H4 (cell line): ENCODE data around the gene FBXW4. TPM values are rescaled to one million over a fixed set of nuclear protein-coding genes. Genes with fewer than 3 reads are reported as not detected.

Experiments used
- DNase-seq: peaks from one replicate; pipeline ENCODE4 v3.0.0-alpha.2; 2015; ENCODE audit warnings: low spot score
- total RNA-seq: library from RNA; depleted of rRNA; stranded (reverse); fragments of >200 nt; shearing (Covaris generic); gene quantifications from 2 replicates; pipeline ENCODE4 v1.2.3, GENCODE V29; 2014; rRNA removed

Gene FBXW4
- total RNA-seq, result 7.1 and 7.7 TPM in 2 replicates

DNA sequence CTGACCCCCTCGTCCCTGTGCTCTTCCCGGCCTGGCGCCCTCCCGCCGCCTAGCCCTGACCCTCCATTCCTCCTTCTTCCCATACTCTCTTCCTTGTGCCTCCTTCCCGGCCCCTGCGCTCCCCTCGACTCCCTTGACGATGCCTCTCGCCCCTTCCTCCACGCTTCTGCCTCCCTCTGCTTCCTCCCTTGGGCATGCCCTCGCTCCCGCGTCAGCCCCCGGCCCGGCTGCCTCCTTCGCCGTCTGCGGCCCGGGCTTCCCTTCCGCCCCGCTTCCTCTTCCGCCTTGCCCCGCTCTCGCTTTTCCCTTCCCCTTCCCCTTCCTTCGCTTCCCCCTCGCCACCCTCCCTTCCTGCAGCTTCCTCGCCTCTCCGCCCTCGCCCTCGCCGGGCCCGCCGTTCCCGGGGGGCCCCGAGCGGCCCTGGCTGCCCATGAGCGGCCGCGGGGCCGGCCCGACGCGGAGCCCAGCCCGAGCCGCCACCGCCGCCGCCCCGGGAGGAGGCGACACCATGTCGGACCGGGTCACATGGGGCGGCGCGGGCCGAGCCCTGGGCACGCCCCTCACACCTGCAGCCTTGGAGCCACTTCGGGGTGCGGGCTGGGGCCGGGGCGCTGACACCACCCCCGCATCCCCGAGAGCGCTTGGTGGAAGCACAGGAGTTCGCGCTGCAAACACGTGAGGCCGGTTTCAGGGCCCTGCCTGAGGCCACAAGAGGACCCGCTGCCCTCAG, at the start of gene FBXW4:
TSS of gene FBXW4 (minus strand) at position 497 of the 730 bp plus-strand sequence. CDS start at position 432, 65 bp downstream.
- DNase-seq, result peak; percentile 13

- DNase-seq, result no peak
These were observed 49.3 kb upstream of the FBXW4 start for GRCh38 chr10:101744267-101744666.

DNA sequence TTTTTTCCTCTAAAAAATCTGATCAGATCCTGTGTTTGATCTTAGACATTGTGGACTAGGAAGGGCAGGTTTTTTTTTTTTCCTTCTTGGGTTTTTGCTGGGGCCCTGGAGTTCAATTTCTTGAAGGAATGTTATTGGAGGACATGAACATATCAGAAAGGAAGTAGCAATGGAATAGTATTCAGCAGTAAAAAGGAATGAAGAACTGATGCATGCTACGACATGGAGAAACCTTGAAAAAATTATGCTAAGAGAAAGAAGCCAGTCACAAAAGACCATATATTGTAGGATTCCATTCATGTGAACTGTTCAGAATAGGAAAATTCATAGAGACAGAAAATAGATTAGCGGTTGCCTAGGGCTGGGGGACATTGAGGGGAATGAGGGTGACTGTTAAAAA, 47.0 kb upstream of the FBXW4 start:
- no peak for DNase-seq

GRCh38 chr10:101736666-101737065, 41.7 kb upstream of the FBXW4 start:
- DNase-seq, result no peak

DNA sequence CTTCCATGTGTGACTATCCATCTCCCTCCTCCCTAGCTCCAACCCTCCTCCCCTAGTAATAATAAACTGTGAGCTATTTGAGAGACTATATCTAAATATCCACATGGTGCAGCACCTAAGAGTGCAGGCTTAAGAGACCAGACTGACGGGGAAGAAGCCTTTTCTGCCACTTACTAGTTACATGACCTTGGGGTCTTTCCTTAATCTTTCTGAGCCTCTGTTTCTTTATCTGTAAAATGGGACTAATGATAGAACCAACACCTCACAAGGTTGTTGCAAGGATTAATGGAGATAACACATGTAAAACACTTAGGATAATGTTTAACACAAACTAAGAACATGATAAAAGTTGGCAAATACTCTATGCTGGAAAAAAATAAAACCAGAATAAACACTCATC, 37.1 kb upstream of the FBXW4 start:
- no peak for DNase-seq

- DNase-seq, result no peak
These were observed 31.1 kb upstream of the FBXW4 start for GRCh38 chr10:101726115-101726387.

- no peak for DNase-seq
These were observed 30.5 kb upstream of the FBXW4 start for GRCh38 chr10:101725296-101726114.

DNA sequence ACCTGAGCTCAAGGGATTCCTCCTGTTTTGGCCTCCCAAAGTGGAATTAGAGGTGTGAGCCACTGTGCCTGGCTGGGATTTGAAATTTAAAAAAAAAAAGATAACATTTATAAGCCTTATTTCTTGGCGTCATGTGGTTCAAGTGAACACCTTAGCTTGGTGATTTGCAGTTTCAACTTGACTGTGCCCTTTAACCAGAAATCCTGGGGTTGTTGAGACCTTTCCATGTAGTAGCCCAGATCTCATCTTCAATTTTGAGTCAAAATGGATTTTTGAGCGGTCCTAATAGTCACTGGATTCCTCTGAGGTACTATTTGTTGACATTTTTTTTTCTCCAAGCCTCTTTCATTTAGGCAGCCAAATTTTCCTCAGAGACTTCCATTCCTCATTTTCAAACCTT, 29.5 kb upstream of the FBXW4 start:
- DNase-seq, result no peak

GRCh38 chr10:101723176-101723575, 28.2 kb upstream of the FBXW4 start:
- DNase-seq, result no peak

GRCh38 chr10:101721806-101722205, 26.8 kb upstream of the FBXW4 start:
- no peak for DNase-seq

DNA sequence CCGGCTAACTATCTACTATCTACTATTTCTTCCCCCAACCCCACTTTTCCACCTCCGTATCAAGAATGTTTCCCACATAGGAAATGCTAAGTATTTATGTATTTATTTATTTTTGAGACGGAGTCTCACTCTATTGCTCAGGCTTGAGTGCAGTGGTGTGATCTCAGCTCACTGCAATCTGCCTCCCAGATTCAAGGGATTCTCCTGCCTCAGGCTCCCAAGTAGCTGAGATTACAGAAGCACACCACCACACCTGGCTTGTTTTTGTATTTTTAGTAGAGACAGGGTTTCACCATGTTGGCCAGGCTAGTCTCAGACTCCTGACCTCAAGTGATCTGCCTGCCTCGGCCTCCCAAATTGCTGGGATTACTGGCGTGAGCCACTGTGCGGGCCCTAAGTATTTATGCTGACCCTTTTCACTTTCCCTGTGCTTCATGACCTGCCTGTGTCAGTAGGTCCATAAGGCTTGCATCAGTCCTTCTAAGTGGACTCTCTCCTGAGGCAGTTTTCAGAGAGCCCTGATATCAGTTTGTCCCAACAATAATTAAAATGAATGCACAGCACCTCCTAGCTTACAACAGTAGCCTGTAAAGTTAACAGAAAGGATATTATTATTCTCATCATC, 25.7 kb upstream of the FBXW4 start:
- no peak for DNase-seq

GRCh38 chr10:101718690-101719275, 23.8 kb upstream of the FBXW4 start:
- DNase-seq, result no peak

DNA sequence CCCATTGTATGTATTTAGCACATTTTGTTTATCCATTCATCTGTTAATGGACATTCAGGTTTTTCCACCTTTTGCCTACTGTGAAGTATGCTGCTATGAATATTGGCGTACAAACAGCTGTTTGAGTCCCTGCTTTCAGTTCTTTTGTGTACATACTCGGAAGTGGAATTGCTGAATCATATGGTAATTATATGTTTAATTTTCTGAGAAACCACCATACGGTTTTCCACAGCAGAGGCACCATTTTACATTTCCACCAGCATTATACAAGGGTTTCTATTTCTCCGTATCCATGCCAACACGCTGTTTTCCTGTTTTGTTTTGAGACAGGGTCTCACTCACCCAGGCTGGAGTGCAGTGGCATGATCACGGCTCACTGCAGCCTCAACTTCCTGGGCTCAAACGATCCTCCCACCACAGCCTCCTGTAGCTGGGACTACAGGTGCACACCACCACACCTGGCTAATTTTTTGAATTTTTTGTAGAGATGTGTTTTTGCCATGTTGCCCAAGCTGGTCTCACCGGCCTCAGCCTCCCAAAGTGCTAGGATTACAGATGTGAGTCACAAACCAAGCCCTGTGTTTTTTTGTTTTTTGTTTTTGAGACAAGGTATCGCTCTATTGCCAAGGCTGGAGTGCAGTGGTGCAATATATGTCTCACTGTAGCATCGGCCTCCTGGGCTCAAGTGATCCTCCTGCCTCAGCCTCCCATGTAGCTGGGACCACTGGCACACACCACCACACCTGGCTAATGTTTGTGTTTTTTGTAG, 22.1 kb upstream of the FBXW4 start:
- DNase-seq, result peak; percentile 21

DNA sequence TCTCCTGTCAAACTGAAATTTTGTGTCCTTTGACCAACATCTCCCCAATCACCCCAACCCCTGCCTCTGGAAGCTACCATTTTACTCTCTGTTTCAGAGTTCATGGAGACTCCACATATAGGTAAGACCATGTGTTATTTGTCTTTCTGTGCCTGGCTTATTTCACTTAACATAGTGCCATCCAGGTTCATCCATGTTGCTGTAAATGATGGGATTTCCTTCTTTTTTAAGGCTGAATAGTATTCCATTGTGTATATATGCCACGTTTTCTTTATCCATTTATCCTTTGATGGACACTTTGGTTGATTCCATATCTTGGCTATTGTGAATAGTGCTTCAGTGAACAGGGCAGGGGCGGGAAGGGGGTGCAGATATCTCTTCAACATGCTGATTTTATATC, 18.0 kb upstream of the FBXW4 start:
- DNase-seq, result no peak

DNA sequence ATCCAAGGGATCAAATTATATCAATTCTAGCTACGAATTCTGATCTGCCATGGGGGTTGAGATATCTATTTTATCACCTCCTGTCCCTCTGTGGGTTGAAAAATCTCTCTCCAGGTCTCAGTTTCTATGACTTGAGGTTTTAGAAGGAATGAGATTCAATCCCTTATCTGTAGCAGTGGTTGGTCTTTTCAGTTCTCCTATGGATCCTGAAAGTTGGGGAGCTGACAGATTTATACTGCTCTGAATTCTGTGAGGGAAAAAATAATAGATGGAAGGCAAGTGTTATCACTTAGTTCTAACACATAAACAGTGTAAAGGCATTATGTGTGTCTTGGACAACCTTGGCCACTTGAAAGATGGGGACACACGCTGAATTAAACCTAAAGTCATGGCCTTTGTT, 15.8 kb upstream of the FBXW4 start:
- DNase-seq, result no peak

- DNase-seq, result no peak
These were observed 15.2 kb upstream of the FBXW4 start for GRCh38 chr10:101710059-101710695.

GRCh38 chr10:101709359-101710058, 14.5 kb upstream of the FBXW4 start:
- DNase-seq, result no peak

- DNase-seq, result no peak
These were observed 13.9 kb upstream of the FBXW4 start for GRCh38 chr10:101708870-101709269.

GRCh38 chr10:101708073-101708472, 13.1 kb upstream of the FBXW4 start:
- DNase-seq, result no peak

GRCh38 chr10:101704331-101704730, 9.4 kb upstream of the FBXW4 start:
- no peak for DNase-seq

DNA sequence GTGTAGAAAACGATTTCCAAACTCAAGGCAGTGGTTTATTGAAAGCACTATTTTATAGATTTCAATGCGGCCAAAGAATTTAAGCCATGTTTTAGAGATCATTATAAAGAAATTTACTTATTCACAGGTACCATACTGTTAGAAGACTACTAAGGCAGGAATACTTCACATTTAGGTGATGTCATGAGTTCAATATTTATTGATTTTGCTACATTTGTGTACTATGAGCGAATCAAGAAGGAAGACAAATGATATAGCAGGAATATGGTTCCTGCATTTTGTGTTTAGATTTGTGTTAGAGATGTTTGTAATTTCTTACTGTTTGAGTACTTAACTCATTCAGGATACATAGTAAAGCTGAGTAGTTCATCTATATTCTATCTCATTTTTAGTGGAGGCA, 1.7 kb upstream of the FBXW4 start:
- DNase-seq, result no peak
